H1 (cell line): ENCODE data around the gene PFKM. TPM values are rescaled to one million over a fixed set of nuclear protein-coding genes. Genes with fewer than 3 reads are reported as not detected.

Experiments used
- BRCA1 ChIP-seq: IDR thresholded peaks from 2 replicates; pipeline ENCODE4 v1.6.1; 2012; ENCODE audit warnings: low read depth, low read length, improper control_type of control experiment
- TBP ChIP-seq: IDR thresholded peaks from 2 replicates; pipeline ENCODE4 v1.6.1; 2011; ENCODE audit warnings: low read depth, low read length, improper control_type of control experiment
- TCF12 ChIP-seq: IDR thresholded peaks from 2 replicates; pipeline ENCODE4 v1.6.1; 2011; ENCODE audit warnings: low read depth, mild to moderate bottlenecking, low read length
- polyA plus RNA-seq, 7 experiments: library from polyadenylated mRNA; depleted of rRNA in 3 of 7; stranded (reverse) in 5 of 7; unstranded in 2 of 7; fragments of >200 nt in 5 of 7; fragments of 200-250 nt in 2 of 7; gene quantifications; 1 replicate in 5 of 7; 2 replicates in 1 of 7; 4 replicates in 1 of 7; pipeline versions ENCODE4 v1.2.1 to v1.2.3, GENCODE V29; 2011 to 2013; ENCODE audit warnings: missing spikeins in 2 of 7, mixed read lengths in 2 of 7
- total RNA-seq: library from RNA; stranded (reverse); fragmentation: NEBNext Ultra II Directional; extraction: Animal tissue kit (Norgen Biotek cat#: 25700); gene quantifications from 2 replicates; pipeline ENCODE4 v1.2.1, GENCODE V29; 2021
- TF ChIP-seq, protein P1 (sequence below): IDR thresholded peaks from 2 replicates; pipeline ENCODE4 v1.6.1; 2012; ENCODE audit warnings: low read length, inconsistent platforms

PFKM gene
- total and polyA plus RNA-seq, 2 of the 8 experiments (the other 6 are each of a cell fraction or from before 2014, with no cell fraction given): 62.6 to 106 TPM

DNA sequence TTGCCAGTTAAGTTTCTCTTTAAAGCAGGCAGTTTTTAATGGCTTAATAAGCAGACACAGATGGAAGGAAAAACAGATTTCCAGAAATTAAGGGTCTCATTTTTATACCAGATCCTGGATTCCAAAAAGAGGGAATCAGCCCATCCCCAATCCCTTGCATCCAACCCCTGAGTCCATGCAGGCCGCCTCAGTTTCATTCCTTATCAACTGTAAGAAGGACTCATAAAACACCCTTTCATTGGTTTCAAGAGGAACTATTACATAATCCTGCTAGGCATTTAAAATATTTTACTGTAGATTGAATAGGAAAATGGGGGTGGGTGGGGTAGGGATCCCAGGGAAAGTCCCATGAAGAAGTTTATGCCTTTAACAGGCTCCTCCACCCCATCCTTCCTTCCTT is 73.7 kb downstream of the PFKM start (continued):
- TF ChIP-seq, protein P1, sequence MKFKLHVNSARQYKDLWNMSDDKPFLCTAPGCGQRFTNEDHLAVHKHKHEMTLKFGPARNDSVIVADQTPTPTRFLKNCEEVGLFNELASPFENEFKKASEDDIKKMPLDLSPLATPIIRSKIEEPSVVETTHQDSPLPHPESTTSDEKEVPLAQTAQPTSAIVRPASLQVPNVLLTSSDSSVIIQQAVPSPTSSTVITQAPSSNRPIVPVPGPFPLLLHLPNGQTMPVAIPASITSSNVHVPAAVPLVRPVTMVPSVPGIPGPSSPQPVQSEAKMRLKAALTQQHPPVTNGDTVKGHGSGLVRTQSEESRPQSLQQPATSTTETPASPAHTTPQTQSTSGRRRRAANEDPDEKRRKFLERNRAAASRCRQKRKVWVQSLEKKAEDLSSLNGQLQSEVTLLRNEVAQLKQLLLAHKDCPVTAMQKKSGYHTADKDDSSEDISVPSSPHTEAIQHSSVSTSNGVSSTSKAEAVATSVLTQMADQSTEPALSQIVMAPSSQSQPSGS: no peak
- TF ChIP-seq TBP (no peak), TCF12 (no peak), BRCA1 (no peak)
